ENCODE measurements around the gene SHB.

SHB gene

DNA sequence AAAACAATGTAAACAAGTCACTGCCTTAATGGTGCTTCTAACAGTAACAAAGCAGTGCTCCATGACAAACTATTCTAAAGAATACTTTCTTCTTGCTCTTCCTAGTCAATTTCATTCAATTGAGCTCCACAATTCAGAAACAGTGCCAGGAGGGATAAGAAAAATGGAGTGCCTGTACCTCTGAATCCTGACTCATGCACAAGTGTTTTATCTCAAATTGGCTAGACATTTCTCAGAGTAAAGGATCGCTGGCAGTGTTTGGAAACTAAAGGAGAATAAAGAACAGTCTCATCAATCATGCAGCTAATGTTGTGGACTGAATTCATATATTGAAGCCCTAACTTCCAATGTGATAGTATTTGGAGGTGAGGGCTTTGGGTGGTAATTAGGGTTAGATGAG, 192.7 kb downstream of the SHB start:
- DNase-seq: no peak

DNA sequence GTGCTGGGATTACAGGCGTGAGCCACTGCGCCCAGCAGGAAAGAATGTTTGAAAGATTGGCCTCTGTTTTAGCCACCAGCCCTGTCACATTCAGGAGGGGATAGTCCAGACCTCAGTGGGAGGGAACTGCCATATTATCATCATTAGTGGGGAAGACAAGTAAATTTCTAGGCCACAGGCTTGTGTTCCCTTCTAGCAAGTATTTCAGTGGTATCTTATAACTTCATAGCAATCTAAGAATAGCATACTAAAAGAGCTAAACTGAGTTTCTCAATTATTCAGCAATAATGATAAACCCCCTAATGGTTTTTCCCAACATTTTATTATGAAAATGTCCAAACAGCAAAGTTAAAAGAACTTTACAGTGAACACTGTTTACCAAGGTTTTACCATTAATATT, 195.1 kb downstream of the SHB start:
- DNase-seq: no peak

DNA sequence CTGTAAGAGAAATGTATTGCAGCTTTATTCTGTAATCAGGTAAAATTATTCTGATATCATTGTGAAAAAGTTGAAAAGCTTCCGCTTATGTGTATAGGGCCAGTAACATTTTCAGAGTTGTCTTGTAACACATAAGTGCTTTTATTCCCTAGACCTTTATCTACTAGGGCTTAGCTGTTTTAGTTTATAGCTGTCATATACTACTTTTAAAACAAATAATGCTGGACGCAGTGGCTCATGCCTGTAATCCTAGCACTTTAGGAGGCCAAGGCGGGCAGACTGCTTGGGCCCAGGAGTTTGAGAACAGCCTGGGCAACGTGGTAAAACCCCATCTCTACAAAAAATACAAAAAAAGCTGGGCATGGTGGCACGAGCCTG, 198.2 kb downstream of the SHB start:
- no peak for DNase-seq

DNA sequence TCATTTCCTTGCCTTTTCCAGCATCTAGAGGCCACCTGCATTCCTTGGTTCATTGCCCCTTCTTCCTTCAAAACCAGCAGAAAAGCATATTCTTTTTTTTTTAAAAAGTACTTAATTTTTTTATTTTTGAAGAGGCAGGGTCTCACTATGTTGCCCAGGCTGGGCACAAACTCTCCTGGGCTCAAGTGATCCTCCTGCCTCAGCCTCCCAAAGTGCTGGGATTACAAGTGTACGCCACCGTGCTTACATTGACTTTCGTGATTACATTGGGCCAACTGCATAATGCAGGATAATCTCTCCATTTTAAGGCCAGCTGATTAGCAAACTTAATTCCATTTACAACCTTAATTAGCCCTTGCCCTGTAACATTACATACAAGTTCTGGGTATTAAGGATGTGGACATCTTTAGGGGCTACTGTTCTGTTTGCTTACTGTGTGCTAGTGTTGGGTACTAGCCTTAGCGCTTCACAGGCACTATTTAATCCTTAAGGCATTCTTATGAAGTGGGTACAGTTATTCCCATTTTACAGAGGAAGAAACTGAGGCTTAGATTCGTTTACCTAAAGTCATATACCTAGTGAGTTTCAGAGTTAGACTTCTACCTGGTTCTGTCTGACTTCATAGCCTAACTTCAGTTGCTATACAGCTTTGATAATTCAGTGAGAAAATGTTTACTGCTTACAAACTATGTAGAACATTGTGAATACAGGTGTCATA, 198.8 kb downstream of the SHB start:
- no peak for DNase-seq

Measured in activated CD8-positive, alpha-beta memory T cell treated with anti-CD3 and anti-CD28 coated beads, Interleukin-2, amount 50 U/mL, for 4 hours (primary cell).